GM12864 (cell line): ENCODE results near the gene ANKRD18B.
A peak's percentile ranks its signal among the peaks of the same experiment; 100 is the strongest.
"Not testable (repeated sequence)": the region's sequence is repeated elsewhere in the genome, so short reads cannot be mapped to it uniquely, and the experiment has no call there.

ENCODE experiments used
- DNase-seq: peaks from one replicate; pipeline ENCODE4 v3.0.0-alpha.2; 2011; ENCODE audit warnings: low read depth
- H3K4me3 ChIP-seq: 2 replicates; pipeline ENCODE4 v1.5.1; 2011; ENCODE audit warnings: mild to moderate bottlenecking, low read depth, low read length, control low read depth
- TF ChIP-seq, protein P1 (sequence below): IDR thresholded peaks from 2 replicates; pipeline ENCODE4 v1.5.1; 2011; ENCODE audit warnings: low read depth, mild to moderate bottlenecking, moderate library complexity, low read length, control low read depth, inconsistent platforms; ENCODE audit errors: missing control alignments

Gene ANKRD18B

DNA sequence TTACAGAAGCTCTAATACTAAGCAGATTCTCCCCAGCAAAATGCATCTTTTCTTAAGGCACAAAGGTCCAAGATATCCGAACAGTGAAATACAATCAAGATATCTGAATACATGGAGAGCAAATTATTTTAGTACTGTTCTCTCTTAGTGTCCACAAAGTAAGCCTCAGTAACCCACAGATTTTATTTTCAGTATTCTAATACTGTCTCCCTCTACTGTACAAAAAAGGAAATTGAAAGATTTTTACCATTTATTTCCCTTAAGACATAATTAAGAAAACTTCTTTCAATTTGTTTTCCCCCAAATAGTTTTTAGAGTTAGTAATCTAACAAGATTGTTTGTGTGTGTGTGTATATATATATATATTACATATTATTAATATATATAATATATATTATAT is 25.7 kb upstream of the ANKRD18B start:
- H3K4me3 ChIP-seq, result no peak overlapping the region
- TF ChIP-seq, protein P1, sequence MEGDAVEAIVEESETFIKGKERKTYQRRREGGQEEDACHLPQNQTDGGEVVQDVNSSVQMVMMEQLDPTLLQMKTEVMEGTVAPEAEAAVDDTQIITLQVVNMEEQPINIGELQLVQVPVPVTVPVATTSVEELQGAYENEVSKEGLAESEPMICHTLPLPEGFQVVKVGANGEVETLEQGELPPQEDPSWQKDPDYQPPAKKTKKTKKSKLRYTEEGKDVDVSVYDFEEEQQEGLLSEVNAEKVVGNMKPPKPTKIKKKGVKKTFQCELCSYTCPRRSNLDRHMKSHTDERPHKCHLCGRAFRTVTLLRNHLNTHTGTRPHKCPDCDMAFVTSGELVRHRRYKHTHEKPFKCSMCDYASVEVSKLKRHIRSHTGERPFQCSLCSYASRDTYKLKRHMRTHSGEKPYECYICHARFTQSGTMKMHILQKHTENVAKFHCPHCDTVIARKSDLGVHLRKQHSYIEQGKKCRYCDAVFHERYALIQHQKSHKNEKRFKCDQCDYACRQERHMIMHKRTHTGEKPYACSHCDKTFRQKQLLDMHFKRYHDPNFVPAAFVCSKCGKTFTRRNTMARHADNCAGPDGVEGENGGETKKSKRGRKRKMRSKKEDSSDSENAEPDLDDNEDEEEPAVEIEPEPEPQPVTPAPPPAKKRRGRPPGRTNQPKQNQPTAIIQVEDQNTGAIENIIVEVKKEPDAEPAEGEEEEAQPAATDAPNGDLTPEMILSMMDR, result no peak
- DNase-seq, result no peak

DNA sequence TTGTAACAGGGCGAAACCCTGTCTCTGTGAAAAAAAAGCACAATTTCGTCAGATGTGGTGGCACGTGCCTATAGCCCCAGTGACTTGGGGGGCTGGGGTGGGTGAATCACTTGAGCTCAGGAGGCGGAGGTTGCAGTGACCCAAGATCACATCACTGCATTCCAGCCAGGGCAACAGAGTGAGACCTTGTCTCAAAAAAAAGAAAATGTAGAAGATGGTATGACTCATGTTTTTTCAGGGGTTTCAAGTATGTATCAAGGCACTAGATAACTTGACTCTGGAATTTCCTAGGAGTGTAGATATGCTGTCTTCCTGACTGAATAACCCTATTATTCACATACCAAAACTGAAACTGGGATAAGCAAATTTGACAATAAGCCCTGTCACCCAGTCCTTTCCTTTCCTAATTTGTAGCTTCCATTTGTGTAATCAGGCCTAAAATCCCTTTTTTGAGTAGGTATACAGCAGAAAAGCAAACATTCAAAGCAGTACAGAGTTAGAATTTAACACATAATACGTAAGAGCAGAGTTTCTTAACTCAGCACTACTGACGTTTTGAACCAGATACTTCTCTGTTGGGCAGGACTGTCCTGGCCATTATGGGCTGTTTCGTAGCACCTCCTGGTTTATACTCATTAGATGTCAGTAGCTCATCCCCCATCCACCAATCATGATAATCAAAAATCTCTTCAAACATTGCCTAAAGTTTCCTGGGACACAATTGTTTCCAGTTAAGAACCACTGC is 17.3 kb upstream of the ANKRD18B start:
- H3K4me3 ChIP-seq, result no peak overlapping the region
- no peak for DNase-seq
- TF ChIP-seq, protein P1, result no peak

DNA sequence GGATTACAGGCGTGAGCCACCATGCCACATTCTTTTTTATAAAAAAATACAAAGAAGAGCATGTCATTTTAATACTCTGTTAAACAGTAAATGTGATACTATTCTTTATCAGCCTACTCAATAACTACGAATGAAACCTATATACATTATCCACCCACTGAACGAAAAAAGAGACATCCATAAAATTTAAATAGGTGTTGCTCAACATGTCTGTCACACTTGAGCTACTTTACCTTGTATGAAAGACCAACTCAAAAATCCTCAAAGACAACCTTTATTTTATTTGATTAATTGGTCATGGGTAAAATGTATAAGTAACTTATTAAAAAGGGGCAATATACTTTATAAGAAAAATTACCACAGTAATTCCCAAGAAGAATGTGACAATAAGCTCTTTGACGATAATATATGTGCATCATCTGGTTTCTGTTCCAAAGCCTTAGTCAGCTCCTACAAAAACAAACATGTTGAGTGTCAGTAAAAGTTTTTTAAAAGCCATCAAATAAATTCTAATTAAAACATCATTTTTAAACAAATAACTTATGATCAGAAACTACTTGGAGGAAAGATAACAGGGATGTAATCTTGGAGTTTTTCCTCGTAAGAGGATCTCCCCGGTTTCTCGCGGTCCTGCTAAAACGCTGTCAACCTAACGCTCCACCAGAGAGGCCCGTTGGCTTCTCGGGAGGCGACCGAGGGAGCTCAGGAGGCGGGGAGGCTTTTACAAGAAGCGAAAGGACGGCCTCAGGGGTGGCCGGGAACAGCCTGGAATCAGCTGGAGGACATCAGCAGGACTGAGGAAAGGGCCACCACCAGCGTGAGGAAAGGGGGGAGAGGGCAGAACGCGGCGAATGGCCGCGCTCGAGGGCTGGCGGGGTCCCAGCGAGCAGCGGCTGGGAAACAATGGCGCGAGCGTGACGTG is 13.5 kb upstream of the ANKRD18B start:
- H3K4me3 ChIP-seq, result peak overlapping the region; percentile 75
- TF ChIP-seq, protein P1, result no peak
- no peak for DNase-seq

DNA sequence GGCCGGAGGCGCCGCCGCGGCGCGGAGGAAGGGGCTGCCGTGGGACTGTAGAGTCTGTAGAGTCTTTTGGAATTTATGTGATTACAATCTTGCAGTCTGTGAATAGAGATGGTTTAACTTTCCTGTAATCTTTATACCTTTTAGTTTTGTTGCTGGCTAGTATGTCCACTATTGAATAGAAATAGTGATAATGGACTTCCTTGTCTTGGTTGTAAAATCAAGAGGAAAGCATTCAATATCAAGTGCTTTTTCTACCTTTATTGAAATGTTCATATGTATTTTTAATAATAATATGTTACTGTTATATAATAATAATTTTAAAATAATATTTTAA is 12.9 kb upstream of the ANKRD18B start:
- DNase-seq, result not testable (repeated sequence)
- peak overlapping the region; percentile 75 for H3K4me3 ChIP-seq

DNA sequence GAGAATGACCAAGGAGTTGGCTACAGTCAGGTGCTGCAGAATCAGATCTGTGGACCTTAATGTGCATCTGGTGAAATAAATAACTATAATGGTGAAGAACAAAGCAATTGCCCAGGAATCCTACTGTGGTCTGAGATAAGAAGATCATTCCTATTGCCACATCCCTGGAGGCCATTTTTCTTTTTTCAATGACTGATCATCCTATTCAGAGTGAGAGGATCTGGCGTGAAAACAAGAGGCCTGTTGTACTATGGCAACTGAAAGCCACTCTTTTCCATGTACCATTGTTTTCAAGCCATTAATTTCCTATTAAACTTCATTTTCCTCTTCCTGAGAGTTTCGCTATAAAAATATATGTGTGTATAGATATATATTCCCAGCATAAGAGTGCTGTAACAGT is 11.5 kb upstream of the ANKRD18B start:
- DNase-seq, H3K4me3 ChIP-seq: not testable (repeated sequence)

DNA sequence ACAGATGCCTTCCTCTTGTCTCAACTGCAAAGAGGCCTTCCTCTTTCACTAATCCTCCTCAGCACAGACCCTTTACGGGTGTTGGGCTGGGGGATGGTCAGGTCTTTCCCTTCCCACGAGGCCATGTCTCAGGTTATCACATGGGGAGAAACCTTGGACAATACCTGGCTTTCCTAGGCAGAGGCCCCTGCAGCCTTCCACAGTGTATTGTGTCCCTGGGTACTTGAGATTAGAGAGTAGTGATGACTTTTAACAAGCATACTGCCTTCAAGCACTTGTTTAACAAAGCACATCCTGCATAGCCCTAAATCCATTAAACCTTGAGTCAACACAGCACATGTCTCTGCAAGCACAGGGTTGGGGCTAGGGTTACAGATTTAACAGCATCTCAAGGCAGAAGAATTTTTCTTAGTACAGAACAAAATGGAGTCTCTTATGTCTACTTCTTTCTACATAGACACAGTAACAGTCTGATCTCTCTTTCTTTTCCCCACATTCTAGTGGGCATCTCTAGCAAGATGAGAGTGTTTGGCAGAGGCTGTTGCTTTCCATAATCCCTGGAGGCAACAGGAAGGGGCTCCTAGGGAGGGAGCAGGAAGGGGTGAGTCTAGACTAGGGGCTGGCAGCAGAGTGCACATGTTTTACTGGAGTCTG is 8.6 kb upstream of the ANKRD18B start:
- DNase-seq, result not testable (repeated sequence)

DNA sequence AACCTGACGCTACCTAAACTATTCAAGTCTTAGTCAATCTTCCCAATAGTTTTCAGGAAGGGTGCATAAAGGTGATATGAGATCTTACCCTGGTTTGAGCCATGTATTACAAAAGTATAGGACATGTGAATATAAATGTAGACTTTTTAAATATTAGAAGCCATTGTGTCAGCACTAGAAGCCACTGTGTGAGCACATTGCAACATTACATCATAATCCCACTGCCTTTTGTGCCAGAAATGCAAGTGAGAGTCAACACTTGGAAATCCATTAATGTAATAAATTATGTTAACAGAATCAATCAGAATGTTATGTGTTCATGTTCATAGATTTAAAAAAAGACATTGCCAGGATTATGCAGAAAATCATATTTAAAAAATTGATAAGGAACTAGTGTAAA is 7.7 kb upstream of the ANKRD18B start:
- not testable (repeated sequence) for H3K4me3 ChIP-seq, DNase-seq

More for the DNA sequence above, 8.6 kb upstream of the ANKRD18B start:
- not testable (repeated sequence) for H3K4me3 ChIP-seq

DNA sequence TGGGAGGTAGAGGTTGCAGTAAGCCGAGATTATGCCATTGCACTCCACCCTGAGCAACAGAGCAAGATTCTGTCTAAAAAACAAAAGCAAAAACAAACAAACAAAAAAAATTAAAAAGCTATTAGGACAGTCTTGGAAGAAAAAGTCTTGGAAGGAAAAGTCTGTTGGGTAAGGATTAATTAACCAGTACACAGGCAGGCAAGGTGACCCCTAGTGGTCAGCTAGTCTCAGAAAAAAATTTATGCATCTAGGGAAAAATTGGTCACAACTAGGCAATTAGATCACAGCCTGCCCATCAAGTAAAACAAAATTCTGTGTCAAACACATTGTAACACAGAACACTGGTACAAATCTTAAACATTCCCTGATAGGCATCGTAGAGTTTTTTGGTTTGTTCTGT is 6.7 kb upstream of the ANKRD18B start:
- no peak overlapping the region for H3K4me3 ChIP-seq
- no peak for DNase-seq
- TF ChIP-seq, protein P1, result peak; percentile 57

DNA sequence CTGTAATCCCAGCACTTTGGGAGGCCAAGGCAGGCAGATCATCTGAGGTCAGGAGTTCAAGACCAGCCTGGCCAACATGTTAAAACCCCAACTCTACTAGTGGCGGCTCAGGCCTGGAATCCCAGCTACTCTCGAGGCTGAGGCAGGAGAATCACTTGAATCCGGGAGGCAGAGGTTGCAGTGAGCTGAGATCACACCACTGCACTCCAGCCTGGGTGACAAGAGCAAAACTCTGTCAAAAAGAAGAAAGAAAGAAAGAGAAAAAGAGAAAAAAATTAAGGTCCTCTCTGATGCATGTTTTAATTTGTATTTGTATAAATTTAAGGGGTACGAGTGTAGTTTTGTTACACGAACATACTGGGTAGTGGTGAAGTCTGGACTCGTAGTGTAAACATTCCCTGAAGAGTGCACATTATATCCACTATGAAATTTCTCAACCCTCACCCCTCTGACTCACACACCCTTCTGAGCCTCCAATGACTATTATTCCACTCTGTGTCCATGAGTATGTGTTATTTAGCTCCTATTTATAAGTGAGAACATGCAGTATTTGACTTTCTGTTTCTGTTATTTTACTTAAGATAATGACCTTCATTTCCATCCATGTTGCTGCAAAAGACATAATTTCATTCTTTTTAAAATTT is 6.0 kb upstream of the ANKRD18B start:
- not testable (repeated sequence) for DNase-seq

DNA sequence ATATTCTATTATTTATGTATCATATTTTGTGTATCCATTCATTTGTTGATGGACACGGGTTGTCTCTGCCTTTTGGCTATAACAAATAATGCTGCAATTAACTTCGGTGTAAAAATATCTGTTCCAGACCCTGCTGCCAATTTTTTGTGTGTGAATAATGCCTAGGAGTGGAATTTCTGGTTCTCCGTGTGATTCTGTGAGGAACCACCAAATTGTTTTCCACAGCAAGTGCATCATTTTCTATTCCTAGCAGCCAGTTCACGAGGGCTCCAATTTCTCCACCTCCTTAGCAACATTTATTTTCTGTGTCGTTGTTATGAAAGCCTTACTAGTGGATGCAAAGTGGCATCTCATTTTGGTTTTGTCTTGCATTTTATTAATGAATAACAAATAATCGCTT is 2.2 kb upstream of the ANKRD18B start:
- not testable (repeated sequence) for DNase-seq, H3K4me3 ChIP-seq

More for the DNA sequence above, 6.0 kb upstream of the ANKRD18B start:
- not testable (repeated sequence) for H3K4me3 ChIP-seq
